HEK293 (cell line): ENCODE measurements around the gene PLCB1.

ENCODE experiments used
- HOXA7 ChIP-seq: sonication (generic); formaldehyde crosslinking; IDR thresholded peaks from 2 replicates; pipeline ENCODE4 v1.8.1; 2022; ENCODE audit warnings: missing genetic modification reagents, borderline replicate concordance
- ZNF140 ChIP-seq: fragments of 450-650 bp; formaldehyde crosslinking; IDR thresholded peaks from 2 replicates; pipeline ENCODE4 v1.5.1; 2016; ENCODE audit warnings: missing biosample characterization, missing genetic modification characterization
- TF ChIP-seq, protein P1 (sequence below): fragments of 450-650 bp; formaldehyde crosslinking; IDR thresholded peaks from 2 replicates; pipeline ENCODE4 v1.5.1; 2016; ENCODE audit warnings: missing biosample characterization, missing genetic modification characterization
- TF ChIP-seq, protein P2 (sequence below): fragments of 450-650 bp; formaldehyde crosslinking; IDR thresholded peaks from 2 replicates; pipeline ENCODE4 v1.5.1; 2016; ENCODE audit warnings: missing biosample characterization, missing genetic modification characterization, low read depth

GRCh38 chr20:8229090-8229489 lies 97.0 kb downstream of the PLCB1 start:
- TF ChIP-seq ZNF140 (tag by site-specific recombination) (no peak), HOXA7 (no peak)
- TF ChIP-seq, protein P1, sequence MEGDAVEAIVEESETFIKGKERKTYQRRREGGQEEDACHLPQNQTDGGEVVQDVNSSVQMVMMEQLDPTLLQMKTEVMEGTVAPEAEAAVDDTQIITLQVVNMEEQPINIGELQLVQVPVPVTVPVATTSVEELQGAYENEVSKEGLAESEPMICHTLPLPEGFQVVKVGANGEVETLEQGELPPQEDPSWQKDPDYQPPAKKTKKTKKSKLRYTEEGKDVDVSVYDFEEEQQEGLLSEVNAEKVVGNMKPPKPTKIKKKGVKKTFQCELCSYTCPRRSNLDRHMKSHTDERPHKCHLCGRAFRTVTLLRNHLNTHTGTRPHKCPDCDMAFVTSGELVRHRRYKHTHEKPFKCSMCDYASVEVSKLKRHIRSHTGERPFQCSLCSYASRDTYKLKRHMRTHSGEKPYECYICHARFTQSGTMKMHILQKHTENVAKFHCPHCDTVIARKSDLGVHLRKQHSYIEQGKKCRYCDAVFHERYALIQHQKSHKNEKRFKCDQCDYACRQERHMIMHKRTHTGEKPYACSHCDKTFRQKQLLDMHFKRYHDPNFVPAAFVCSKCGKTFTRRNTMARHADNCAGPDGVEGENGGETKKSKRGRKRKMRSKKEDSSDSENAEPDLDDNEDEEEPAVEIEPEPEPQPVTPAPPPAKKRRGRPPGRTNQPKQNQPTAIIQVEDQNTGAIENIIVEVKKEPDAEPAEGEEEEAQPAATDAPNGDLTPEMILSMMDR, result no peak
- TF ChIP-seq, protein P2, sequence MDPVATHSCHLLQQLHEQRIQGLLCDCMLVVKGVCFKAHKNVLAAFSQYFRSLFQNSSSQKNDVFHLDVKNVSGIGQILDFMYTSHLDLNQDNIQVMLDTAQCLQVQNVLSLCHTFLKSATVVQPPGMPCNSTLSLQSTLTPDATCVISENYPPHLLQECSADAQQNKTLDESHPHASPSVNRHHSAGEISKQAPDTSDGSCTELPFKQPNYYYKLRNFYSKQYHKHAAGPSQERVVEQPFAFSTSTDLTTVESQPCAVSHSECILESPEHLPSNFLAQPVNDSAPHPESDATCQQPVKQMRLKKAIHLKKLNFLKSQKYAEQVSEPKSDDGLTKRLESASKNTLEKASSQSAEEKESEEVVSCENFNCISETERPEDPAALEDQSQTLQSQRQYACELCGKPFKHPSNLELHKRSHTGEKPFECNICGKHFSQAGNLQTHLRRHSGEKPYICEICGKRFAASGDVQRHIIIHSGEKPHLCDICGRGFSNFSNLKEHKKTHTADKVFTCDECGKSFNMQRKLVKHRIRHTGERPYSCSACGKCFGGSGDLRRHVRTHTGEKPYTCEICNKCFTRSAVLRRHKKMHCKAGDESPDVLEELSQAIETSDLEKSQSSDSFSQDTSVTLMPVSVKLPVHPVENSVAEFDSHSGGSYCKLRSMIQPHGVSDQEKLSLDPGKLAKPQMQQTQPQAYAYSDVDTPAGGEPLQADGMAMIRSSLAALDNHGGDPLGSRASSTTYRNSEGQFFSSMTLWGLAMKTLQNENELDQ, result no peak
